ENCODE measurements around the gene RRM1.

- no peak for TF ChIP-seq CTCF (IDR thresholded peaks at IDR 0.05)
- TF ChIP-seq POLR2AphosphoS5 (IDR thresholded peaks at IDR 0.05; ENCODE audit: insufficient read depth in 1 of 2, low read depth in 1 of 2) = no peak
- TF ChIP-seq POLR2A (IDR thresholded peaks at IDR 0.05) = no peak
Observed at GRCh38 chr11:4086575-4087353, 7.8 kb upstream of the RRM1 start.
